Liver (tissue), 9 donors: ENCODE measurements around the gene LBP. TPM values are rescaled to one million over a fixed set of nuclear protein-coding genes. Genes with fewer than 3 reads are reported as not detected.

Source experiments
- DNase-seq: peaks from one replicate; pipeline ENCODE4 v3.0.0-alpha.2; 2017; ENCODE audit warnings: low spot score
- H3K27ac ChIP-seq, 2 donors: one replicate each; pipeline ENCODE4 v1.7.0; 2013; ENCODE audit warnings: inconsistent platforms in 2 of 2, low read length in 2 of 2, control low read depth in 1 of 2, low read depth in 1 of 2, mild to moderate bottlenecking in 1 of 2
- H3K27me3 ChIP-seq, 4 donors: one replicate each; pipeline versions ENCODE4 v1.6.1 to v1.7.0; 2013; ENCODE audit warnings: low read length in 3 of 4, inconsistent platforms in 1 of 4, mild to moderate bottlenecking in 1 of 4, moderate library complexity in 1 of 4; ENCODE audit not compliant: control insufficient read depth in 4 of 4, insufficient read depth in 4 of 4
- H3K36me3 ChIP-seq, 4 donors: one replicate each; pipeline versions ENCODE4 v1.6.1 to v1.7.0; 2013; ENCODE audit warnings: low read length in 3 of 4, mild to moderate bottlenecking in 3 of 4, low read depth in 1 of 4, moderate library complexity in 1 of 4; ENCODE audit not compliant: control insufficient read depth in 4 of 4, insufficient read depth in 3 of 4
- H3K4me1 ChIP-seq, 4 donors: one replicate each; pipeline versions ENCODE4 v1.6.1 to v1.7.0; 2013; ENCODE audit warnings: low read length in 3 of 4, mild to moderate bottlenecking in 3 of 4, moderate library complexity in 1 of 4; ENCODE audit not compliant: control insufficient read depth in 4 of 4, insufficient read depth in 4 of 4
- H3K4me3 ChIP-seq, 3 donors: one replicate each; pipeline versions ENCODE4 v1.6.1 to v1.7.0; 2013; ENCODE audit warnings: low read length in 3 of 3, control low read depth in 1 of 3, low read depth in 1 of 3, mild to moderate bottlenecking in 1 of 3
- H3K9ac ChIP-seq, 2 donors: one replicate each; pipeline ENCODE4 v1.7.0; 2013; ENCODE audit warnings: low read length in 2 of 2, mild to moderate bottlenecking in 2 of 2, moderate library complexity in 2 of 2, control low read depth in 1 of 2, low read depth in 1 of 2
- H3K9me3 ChIP-seq, 4 donors: one replicate each; pipeline versions ENCODE4 v1.6.1 to v1.7.0; 2013; ENCODE audit warnings: low read length in 3 of 4; ENCODE audit not compliant: control insufficient read depth in 4 of 4
- CTCF ChIP-seq: fragments of 150-350 bp; IDR thresholded peaks from 2 replicates; pipeline ENCODE4 v1.5.1; 2017; ENCODE audit warnings: improper control_type of control experiment, low read depth, low read length; ENCODE audit not compliant: missing input control
- EGR1 ChIP-seq, 2 donors: IDR thresholded peaks; 2 replicates each; pipeline ENCODE4 v1.6.1; 2016 to 2018; ENCODE audit warnings: antibody characterized with exemption in 2 of 2, low read depth in 2 of 2
- HNF4A ChIP-seq, 2 donors: conservative IDR thresholded peaks; 2 replicates each; pipeline ENCODE4 v1.6.1; 2016; ENCODE audit warnings: antibody characterized with exemption in 2 of 2, mild to moderate bottlenecking in 2 of 2
- HNF4G ChIP-seq: IDR thresholded peaks from 2 replicates; pipeline ENCODE4 v1.6.1; 2016; ENCODE audit warnings: antibody characterized with exemption
- JUND ChIP-seq, 2 donors: IDR thresholded peaks; 2 replicates each; pipeline ENCODE4 v1.6.1; 2016; ENCODE audit warnings: antibody characterized with exemption in 2 of 2
- MAX ChIP-seq: IDR thresholded peaks from 2 replicates; pipeline ENCODE4 v1.6.1; 2016; ENCODE audit warnings: antibody characterized with exemption
- NR2F2 ChIP-seq: IDR thresholded peaks from 2 replicates; pipeline ENCODE4 v1.6.1; 2016; ENCODE audit warnings: antibody characterized with exemption
- REST ChIP-seq: IDR thresholded peaks from 2 replicates; pipeline ENCODE4 v1.6.1; 2016; ENCODE audit warnings: antibody characterized with exemption, mild to moderate bottlenecking
- RXRA ChIP-seq, 2 donors: IDR thresholded peaks; 2 replicates each; pipeline ENCODE4 v1.6.1; 2017 to 2018; ENCODE audit warnings: antibody characterized with exemption in 2 of 2, mild to moderate bottlenecking in 1 of 2
- SP1 ChIP-seq: IDR thresholded peaks from 2 replicates; pipeline ENCODE4 v1.6.1; 2018; ENCODE audit warnings: antibody characterized with exemption, mild to moderate bottlenecking
- WGBS: extraction: QIAGEN DNeasy Blood & Tissue Kit; methylation state at CpG from one replicate; pipeline ENCODE4 v1.1.7; 2013; 5-methylcytosine and 5-hydroxymethylcytosine counted together
- polyA plus RNA-seq, 2 donors: library from polyadenylated mRNA; stranded (reverse) in 1 of 2; unstranded in 1 of 2; fragments of 200-250 nt in 1 of 2; fragments of >200 nt in 1 of 2; fragmentation: Nextera tagmentation in 1 of 2; extraction: Ambion mirVana in 1 of 2; gene quantifications; one replicate each; pipeline versions ENCODE4 v1.2.1 to v1.2.3, GENCODE V29; 2013 to 2015
- total RNA-seq, 2 donors: library from RNA; depleted of rRNA; stranded (reverse); fragments of >200 nt; gene quantifications; one replicate each; pipeline ENCODE4 v1.2.3, GENCODE V29; 2014
- TF ChIP-seq, protein P1 (sequence below): IDR thresholded peaks from 2 replicates; pipeline ENCODE4 v1.6.1; 2016; ENCODE audit warnings: antibody characterized with exemption
- TF ChIP-seq, protein P2 (sequence below): IDR thresholded peaks from 2 replicates; pipeline ENCODE4 v1.6.1; 2016; ENCODE audit warnings: antibody characterized with exemption
- donor health status: healthy.
- donor health status: healthy.
- donor health status: healthy.
- donor health status: healthy.
- donor health status: healthy.

LBP gene
- total and polyA plus RNA-seq, 4 donors = 561 to 1,485 (median 1,083) TPM

GRCh38 chr20:38420388-38421085 lies 74.3 kb downstream of the LBP start (continued):
- TF ChIP-seq, protein P1, sequence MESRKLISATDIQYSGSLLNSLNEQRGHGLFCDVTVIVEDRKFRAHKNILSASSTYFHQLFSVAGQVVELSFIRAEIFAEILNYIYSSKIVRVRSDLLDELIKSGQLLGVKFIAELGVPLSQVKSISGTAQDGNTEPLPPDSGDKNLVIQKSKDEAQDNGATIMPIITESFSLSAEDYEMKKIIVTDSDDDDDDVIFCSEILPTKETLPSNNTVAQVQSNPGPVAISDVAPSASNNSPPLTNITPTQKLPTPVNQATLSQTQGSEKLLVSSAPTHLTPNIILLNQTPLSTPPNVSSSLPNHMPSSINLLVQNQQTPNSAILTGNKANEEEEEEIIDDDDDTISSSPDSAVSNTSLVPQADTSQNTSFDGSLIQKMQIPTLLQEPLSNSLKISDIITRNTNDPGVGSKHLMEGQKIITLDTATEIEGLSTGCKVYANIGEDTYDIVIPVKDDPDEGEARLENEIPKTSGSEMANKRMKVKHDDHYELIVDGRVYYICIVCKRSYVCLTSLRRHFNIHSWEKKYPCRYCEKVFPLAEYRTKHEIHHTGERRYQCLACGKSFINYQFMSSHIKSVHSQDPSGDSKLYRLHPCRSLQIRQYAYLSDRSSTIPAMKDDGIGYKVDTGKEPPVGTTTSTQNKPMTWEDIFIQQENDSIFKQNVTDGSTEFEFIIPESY = no peak
- TF ChIP-seq MAX (no peak), SP1 (no peak), RXRA (IDR thresholded peaks at IDR 0.05) (no peak)

DNA sequence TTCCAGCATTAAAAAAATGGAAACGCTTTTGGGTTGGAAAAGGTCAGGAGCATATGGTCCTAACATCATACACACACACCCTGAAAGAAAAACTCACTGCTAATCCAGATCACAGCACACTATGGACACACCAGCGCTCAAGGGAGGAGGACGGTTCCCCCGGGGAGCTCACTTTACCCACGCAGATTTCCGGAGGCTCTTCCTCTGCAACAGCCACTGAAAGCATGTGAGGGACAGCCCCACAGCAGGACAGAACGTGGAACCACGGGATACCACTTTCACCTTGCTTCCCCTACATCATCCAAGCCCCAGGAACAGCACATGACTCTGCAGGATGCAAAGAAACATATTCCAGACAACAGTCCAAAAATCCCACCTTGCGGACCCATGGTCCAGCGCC lies 75.6 kb downstream of the LBP start:
- 75% methylated on average over 10 of the region's 10 CpGs for WGBS
- TF ChIP-seq REST = no peak
- TF ChIP-seq SP1 = no peak
- TF ChIP-seq, protein P1 = no peak
- TF ChIP-seq, protein P2, sequence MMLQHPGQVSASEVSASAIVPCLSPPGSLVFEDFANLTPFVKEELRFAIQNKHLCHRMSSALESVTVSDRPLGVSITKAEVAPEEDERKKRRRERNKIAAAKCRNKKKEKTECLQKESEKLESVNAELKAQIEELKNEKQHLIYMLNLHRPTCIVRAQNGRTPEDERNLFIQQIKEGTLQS = no peak
- TF ChIP-seq NR2F2 = no peak
- no peak for TF ChIP-seq CTCF
- no peak for TF ChIP-seq HNF4A (conservative IDR thresholded peaks at IDR 0.05)
- TF ChIP-seq HNF4G = no peak
- no peak for TF ChIP-seq JUND (IDR thresholded peaks at IDR 0.05)
- TF ChIP-seq EGR1 (IDR thresholded peaks at IDR 0.05; ENCODE audit: low read depth in 2 of 2) = no peak
- DNase-seq = no peak

More for the DNA sequence above, 75.6 kb downstream of the LBP start:
- peaks cover 0 to 2% (median under 1%) of the 10 kb centered on the region in 4 donors for H3K4me1 ChIP-seq
- H3K4me3 ChIP-seq = no peak overlapping the region
- no peak overlapping the region for H3K27ac ChIP-seq
- H3K27me3 ChIP-seq = no peaks in the 10 kb centered on the region
- no peaks in the 10 kb centered on the region for H3K9me3 ChIP-seq
- H3K36me3 ChIP-seq = peaks cover 16 to 83% (median 71%) of the 10 kb centered on the region in 4 donors
- H3K9ac ChIP-seq = no peak overlapping the region
